ENCODE data around the gene SIX3.

Gene SIX3

DNA sequence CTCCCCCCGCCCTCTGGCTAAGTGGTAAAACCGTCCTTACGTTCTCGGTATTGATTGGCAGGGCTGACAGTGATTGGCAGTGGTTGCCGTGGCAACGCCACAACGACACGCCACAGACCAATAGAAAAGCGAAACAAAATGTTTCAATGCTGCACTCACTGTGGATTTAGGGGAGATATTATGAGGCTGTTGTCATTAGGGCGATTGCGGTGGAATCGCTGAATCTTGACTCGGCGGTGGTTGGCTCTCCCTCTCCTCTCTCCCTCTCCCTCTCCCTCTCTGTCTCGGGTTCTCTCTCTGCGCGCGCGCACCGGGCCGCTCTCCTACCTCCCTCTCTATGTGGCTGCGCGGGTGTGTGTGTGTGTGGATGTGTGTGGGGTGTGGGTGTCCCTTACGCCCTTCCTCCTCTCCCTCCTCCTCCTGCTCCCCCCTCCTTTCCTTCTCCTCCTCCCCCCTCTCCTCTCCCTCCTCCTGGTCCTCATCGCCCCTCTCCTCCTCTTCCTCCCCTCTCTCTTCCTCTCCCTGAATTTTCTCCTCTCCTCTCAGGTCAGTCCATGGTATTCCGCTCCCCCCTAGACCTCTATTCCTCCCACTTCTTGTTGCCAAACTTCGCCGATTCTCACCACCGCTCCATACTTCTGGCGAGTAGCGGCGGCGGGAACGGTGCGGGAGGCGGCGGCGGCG is at the start of gene SIX3:
SIX3 (plus strand) TSS at position 152 of the 684 bp plus-strand sequence; CDS start at position 555, 403 bp downstream.
- no peak for DNase-seq

- no peak for DNase-seq
Observed at GRCh38 chr2:44894058-44894457, 47.4 kb upstream of the SIX3 start.

DNA sequence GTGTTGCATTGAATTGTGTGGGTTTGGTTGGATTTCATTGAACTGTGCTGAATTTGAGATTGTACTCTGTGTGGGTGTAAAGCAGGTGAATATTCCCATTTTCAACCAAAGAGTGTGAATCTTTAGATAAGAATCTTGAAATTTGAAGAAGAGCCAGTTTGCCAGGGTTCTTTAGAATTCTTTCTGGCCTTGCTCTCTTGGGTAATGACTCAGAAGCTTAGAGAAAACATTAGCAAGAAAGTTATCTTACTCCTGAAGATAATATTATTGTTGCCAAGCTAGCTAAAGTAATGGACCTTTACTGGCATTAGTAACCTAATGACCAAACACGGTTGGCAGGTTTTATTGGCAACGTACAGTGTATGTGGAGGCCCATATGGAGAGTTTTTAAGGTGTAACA is 46.4 kb upstream of the SIX3 start:
- DNase-seq, result no peak

- DNase-seq, result no peak
Observed at GRCh38 chr2:44897406-44897805, 44.1 kb upstream of the SIX3 start.

- no peak for DNase-seq
Observed at GRCh38 chr2:44902217-44903137, 39.0 kb upstream of the SIX3 start.

GRCh38 chr2:44904578-44904977 is 36.9 kb upstream of the SIX3 start:
- no peak for DNase-seq

DNA sequence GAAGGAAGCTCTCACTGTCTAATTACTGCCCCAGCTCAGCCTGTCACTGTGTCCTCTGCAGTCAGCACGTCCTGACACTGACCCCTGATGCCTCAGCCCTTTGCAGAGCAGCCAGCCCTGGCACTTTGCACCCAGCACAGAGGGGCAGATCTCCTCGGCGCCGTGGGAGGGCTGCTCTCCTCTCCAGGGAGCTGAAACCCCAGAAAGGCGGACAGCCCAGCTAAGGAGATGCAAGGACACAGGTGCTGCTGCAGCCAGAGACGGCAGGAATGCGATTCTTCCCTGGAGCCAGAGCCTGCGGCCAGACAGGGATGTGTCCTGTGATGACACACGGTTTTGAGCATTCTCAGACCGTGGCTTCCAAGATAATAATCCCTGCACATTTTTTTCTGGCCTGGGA is 34.5 kb upstream of the SIX3 start:
- no peak for DNase-seq

GRCh38 chr2:44909831-44910230 is 31.7 kb upstream of the SIX3 start:
- DNase-seq, result no peak

DNA sequence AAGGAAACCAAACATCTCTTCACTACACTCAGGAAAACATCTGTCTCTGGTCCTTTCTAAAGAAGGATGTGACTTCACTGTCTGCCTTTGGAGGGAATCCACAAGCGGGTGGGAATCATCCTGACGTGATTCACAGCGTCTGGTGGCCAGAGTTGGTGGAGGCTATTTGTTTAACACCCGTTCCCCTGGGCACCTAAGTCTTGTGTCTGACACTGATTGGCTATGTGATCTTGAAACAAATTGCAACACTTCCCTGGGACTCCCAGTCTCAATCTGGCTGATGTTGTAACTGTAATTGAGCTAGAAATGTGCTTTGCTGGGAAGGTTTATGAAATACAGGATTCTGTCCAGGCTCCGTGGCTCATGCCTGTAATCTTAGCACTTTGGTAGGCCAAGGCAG is 28.8 kb upstream of the SIX3 start:
- no peak for DNase-seq

DNA sequence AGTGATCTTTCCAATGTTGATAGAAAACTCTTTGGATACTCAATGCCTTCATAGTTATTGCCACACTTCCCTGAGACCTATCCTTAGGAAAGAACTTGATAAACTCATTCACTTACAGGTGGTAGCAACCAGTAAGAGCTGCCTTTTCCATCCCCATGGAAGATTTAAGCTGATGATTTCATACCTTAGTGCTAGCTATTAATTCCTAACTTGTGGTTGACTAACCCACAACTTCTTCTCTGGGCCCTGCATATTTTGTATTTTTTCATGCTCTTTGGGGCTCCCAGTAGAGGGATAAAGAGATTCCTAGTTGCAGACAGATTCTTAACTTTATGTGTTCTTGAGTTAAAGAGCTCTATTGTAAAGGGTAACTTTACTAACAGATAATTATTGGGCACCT is 25.2 kb upstream of the SIX3 start:
- no peak for DNase-seq

DNA sequence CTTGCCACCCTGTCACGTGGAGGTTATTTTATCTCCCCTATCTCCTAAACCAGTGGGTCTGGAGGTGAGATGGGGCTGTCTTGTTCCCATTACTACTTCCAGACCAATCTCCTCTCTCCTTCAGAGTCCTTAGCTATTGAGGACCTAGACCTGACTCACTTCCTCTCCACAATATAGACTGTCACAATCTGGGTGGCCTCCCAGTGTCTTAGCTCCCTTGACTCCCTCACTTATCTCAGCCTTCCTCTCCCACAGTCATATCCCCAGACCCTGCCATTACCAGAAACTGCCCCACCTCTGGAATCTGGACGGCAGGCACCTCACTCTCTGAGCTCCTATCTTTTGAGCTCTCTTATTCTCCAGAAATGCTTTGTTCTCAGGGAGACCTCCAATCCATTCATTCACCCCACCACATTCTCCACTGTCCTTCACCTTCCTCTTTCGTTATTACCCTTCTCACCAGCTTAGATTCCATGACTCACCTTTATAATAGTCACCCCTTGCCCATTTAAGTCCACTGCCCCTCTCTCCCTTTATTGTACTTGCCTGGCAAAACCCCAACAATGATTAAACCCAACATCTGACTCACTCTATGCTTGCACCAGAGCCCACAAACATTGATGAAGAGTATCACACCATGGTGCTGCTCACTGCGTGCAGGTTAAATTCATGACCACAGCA is 23.3 kb upstream of the SIX3 start:
- DNase-seq, result no peak

DNA sequence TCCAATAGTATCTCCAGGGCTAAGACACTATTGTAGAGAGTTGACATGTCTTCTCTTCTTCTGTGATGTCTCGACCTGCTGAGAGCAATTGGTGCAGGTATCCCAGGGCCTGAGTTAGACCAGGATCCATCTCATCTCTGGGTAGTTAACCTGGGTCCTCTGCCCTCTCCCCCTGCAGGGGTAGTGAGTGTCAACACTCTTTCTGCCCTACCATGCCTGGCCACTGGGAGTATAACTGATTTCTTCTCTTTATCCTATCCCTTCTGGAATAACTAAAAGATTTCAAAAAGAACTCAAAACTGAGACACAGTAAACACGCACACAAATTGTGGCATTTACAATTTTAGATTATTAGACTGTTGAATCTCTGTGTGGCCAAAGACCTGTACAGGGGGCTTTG is 20.8 kb upstream of the SIX3 start:
- DNase-seq, result no peak

- no peak for DNase-seq
Observed at GRCh38 chr2:44922776-44923175, 18.7 kb upstream of the SIX3 start.

DNA sequence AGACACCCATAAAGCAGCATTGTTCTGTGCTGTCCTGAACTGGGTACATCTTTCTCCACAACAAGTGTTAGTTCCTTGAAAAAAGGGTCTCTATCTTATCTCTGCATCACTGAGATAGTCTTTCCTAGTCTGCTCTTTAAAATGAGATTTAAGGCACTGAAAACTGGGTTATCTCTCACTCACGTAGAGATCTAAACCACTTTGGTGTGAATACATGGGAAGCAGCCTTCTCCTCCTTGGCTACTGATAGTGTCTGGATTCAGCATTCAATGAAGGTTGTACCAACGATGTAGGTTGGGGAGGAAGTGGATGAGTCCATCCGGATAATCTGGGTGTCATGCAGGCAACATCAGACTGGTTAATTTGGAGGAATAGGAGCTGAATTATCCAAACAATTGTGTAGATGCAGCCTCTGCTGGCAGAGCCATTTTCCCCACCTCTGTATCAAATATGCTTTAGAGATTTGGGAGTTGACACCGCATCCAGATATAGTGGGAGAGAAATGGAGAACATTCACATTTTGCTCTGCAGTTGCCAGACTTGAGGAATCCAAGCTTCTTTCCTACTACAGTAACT is 15.9 kb upstream of the SIX3 start:
- no peak for DNase-seq

DNA sequence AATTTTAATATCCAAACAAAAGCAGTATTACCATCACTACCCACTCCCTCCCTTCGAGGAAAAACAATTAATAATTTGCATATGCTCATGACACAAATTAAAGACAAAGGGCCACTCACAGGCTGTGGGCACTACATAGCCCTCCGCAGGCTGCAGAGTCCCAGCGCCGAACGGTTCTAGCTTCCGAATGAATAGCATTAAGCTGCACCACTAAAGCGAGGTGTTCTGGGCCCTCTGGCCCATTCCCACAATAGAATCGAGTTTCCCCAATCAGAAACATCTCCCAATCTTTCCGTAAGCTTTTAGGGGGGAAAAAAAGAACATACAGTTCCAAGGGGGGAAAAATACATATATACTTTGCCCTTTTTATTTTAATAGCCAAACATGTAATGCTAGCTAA is 14.5 kb upstream of the SIX3 start:
- DNase-seq, result no peak

DNA sequence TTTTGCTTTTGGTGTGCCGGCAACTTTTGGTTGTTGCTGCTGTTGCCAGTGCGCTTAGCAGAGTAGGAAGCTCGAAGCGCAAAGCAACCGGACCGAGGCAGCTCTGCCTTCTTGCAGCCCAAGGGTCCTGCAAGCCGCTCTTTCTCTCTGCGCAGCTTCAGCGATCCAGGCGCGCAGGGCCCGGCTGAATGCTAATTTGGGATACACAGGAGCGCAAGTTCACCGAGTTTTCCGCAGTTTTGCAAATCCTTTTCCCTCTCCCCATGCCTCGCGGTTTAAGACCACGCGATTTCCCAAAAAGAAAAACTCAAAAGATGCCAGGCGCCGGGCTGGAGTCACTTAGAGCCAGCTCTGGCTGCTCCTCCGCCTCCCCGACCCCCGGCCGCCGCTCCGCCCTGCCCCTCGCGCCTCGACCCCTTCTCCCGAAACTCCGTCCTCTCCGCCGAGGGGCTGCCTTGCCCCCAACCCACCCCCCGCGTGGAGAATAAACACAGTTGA is 13.5 kb upstream of the SIX3 start:
- no peak for DNase-seq

DNA sequence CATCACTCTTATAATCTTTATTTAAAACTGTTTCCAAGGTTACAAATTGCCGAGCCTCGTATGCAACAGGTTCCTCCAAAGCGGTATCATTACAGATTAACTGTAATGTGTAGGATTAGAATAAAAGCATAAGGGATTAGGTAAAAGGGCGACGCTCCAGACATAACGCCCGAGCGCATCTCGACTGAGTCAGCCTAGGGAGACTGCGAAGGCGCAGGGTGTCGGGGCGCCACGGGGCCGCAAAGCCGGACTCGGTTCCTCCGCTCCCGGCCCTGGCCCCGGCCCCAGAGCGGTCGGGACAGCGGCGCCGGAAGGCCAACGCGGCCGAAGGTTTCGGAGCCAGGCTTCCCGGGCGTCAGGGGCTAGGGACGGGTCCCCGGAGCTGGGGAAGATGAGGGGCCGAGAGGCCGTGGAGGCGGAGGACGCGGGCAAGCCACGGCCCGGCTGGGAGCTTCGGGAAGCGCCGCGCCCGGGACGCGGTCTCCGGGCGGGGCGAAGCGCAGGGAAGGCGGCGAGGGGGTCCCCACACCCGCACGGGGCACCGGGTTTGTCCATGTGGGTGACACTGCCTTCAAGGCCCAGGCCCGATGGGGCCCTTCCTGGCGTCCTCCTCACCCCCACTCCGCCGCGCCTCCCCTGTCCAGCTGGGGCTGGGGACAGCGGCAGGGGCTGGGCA is 12.9 kb upstream of the SIX3 start:
- no peak for DNase-seq

GRCh38 chr2:44929159-44929734 is 12.3 kb upstream of the SIX3 start:
- DNase-seq, result no peak

DNA sequence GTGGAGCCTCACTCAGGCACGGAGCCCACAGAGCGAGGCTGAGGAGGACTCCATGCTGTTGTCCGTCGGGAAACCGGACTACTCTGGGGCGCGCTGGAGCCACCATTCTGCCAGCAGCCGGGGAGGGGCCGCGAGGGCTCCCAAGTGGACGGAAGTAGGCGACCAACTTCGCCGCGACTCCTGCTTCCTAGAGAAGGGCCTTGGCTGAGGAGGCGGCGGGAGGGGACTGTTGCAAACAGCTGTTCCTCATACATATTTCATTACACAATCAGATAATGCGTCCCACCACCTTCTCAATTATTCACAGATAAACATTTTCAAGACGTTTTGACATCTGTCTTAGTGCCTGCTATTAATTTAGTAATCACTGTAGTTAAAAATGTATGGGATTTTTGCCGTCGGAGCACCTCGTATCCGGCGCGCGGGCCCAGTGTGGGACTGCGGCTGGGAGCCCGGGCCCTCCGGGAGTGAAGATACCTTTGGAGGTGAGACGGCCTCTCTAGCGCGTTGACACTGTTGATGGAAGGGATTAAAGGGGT is 11.7 kb upstream of the SIX3 start:
- no peak for DNase-seq

GRCh38 chr2:44930274-44931197 is 11.0 kb upstream of the SIX3 start:
- DNase-seq, result no peak
